AG10803 (cell line): ENCODE results near the gene ARHGEF19.

ENCODE experiments used
- DNase-seq: peaks from one replicate; pipeline ENCODE4 v3.0.0; 2010; ENCODE audit warnings: low read depth
- H3K4me3 ChIP-seq: 2 replicates; pipeline ENCODE4 v1.5.1; 2011; ENCODE audit warnings: mild to moderate bottlenecking, low read length, control low read depth
- TF ChIP-seq, protein P1 (sequence below): conservative IDR thresholded peaks from 2 replicates; pipeline ENCODE4 v1.5.1; 2011; ENCODE audit warnings: mild to moderate bottlenecking, low read length, control low read depth, inconsistent platforms

ARHGEF19 gene

DNA sequence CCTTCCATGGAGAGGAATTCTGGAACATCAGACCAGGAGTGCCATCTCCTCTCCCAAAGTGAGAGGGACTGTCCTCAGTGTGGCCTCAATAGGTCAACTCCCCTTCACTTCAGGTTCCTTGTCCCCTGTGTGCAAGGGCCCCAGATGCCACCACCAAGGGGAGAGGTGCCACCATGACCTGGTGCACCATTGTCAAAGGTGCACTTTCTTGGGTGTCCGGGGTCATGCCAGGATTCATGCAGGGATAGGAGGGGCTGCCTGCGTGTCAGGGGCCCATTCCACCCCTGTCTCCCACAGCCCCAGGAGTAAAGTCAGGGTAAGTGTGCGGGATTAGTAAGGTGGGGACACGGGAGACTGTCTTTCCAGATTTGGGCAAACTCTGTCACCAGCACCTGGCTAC lies 35.1 kb downstream of the ARHGEF19 start:
- TF ChIP-seq, protein P1, sequence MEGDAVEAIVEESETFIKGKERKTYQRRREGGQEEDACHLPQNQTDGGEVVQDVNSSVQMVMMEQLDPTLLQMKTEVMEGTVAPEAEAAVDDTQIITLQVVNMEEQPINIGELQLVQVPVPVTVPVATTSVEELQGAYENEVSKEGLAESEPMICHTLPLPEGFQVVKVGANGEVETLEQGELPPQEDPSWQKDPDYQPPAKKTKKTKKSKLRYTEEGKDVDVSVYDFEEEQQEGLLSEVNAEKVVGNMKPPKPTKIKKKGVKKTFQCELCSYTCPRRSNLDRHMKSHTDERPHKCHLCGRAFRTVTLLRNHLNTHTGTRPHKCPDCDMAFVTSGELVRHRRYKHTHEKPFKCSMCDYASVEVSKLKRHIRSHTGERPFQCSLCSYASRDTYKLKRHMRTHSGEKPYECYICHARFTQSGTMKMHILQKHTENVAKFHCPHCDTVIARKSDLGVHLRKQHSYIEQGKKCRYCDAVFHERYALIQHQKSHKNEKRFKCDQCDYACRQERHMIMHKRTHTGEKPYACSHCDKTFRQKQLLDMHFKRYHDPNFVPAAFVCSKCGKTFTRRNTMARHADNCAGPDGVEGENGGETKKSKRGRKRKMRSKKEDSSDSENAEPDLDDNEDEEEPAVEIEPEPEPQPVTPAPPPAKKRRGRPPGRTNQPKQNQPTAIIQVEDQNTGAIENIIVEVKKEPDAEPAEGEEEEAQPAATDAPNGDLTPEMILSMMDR = no peak
- no peak for DNase-seq
- no peak overlapping the region for H3K4me3 ChIP-seq

DNA sequence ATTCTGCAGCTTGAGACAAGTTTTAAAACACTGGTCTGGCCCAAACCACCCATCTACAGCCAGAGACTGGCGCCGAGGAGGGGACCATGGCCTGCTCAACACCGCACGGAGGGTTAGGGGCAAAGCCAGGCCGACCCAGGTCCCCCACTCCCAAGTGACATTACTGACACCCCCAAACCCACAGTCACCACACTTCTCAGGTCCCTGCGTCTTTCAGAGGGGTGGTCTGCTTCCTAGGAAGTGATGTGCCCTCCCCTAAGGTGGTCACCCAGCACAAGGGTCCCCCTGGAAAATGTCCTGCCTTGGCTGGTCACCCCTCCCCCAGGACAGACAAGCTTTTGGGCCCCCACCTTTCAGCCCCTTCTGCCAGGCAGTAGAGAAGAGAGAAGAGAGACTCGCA lies 35.8 kb downstream of the ARHGEF19 start:
- DNase-seq = no peak
- TF ChIP-seq, protein P1 = no peak
- H3K4me3 ChIP-seq = no peak overlapping the region

DNA sequence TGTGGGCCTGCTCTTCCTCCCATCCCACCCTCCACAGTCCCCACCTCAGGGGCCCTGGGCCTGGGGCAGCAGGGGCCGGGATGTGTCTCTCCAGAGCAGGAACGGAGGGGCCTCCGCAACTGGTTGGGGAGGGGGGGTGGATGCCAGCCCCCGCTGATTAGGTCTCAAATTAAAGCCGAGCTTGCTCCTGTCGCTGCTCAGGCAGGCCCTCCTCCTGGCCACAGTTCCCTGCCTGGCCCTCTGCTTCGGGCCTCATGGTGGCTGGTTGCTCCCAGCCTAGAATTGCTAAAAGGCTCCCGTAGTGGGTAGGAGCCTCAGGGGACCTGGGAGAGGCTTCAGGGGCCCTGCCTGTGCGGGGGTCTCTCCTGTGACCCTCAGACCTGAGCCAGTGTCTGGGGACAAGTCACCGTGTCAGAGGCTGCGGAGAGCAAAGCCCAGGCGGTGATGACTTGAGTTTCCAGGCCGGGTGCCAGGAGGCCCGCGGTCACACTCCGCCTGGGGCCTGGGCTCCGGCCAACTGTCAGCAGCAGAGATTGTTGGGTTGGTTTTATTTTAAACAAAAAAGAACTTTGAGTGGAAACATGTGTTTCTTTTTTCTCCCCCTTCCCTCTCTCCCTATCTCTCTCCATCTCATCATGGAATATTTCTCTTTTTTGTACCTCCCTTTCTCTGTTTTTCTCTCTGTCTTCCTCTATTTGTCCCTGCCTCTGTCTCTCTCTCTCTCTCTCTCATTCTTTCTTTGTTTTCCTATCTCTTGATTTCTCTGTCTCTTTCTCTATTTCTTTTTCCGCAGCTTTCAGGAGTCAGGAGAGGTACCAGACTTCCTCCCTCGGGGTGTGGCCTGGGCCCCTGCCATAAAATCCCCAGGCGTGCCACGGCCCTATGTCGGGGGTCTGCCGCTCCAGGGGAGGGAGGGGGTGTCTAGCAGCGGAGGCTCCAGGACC lies 36.6 kb downstream of the ARHGEF19 start:
- DNase-seq = peak; percentile 90
- H3K4me3 ChIP-seq = no peak overlapping the region; the same call in 1 of the 2 replicates
- TF ChIP-seq, protein P1 = no peak

DNA sequence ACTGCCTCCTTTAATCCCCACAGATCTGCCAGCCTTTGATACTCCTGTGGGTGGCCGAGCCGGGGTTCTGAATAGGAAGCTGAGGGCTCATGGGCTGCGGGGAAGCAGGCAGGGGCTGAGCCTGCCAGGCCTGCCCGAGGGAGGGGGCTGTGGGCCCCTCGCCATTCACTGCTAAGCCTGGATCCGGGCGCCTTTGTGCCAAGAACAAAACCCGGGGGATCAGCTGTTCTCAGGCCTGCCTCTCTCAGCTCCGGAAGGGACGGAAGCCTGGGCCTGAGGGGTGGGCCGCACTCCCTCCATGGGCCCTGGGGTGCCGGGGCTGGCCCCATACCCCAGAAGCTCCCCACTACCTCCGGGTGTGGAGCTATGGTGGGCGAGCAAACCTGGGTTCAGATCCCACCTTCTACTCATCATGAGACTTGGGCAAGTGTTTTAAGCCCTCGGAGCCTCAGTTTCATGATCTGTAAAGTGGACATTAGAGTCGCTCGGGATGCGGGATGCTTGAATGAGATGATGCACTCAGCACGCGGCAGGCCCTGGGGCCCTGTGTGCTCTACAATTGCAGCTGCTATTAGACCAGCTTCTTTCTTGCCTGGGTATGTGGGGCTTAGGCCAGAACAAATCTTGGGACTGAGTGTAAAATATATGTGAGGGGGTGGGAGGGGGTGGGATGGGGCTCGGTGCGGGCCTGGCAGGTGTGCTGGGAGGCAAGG lies 37.4 kb downstream of the ARHGEF19 start:
- no peak overlapping the region for H3K4me3 ChIP-seq
- no peak for DNase-seq
- TF ChIP-seq, protein P1 = no peak

DNA sequence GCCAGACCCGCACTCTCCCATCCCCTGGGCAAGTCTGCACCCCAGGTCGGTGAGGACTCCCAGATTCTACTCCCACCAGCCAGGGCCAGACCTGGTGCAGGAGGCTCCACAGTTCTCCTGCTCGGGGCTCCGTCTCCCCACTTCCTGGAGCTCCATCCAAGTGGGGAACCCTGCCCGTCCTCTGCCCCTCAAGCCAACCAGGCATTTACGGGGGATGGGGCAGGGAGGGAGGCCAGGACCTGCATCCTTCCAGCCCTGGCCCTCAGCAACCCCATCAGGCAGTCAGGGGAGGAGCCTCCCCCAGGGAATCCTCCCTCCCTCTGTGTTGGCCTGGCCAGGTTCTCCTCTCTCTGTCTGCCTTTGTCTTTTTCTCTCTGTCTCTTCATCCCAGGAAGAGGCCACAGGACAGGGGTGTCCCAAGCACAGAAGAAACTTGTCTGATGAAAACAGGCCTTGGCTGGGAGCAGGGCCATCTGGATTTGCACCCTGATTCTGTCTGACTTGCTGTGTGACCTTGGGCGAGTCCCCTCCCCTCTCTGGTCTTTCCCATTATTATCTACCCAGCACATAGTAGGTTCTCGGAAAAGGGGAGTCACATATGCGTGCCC lies 38.1 kb downstream of the ARHGEF19 start:
- no peak for DNase-seq
- TF ChIP-seq, protein P1 = no peak
- no peak overlapping the region for H3K4me3 ChIP-seq

DNA sequence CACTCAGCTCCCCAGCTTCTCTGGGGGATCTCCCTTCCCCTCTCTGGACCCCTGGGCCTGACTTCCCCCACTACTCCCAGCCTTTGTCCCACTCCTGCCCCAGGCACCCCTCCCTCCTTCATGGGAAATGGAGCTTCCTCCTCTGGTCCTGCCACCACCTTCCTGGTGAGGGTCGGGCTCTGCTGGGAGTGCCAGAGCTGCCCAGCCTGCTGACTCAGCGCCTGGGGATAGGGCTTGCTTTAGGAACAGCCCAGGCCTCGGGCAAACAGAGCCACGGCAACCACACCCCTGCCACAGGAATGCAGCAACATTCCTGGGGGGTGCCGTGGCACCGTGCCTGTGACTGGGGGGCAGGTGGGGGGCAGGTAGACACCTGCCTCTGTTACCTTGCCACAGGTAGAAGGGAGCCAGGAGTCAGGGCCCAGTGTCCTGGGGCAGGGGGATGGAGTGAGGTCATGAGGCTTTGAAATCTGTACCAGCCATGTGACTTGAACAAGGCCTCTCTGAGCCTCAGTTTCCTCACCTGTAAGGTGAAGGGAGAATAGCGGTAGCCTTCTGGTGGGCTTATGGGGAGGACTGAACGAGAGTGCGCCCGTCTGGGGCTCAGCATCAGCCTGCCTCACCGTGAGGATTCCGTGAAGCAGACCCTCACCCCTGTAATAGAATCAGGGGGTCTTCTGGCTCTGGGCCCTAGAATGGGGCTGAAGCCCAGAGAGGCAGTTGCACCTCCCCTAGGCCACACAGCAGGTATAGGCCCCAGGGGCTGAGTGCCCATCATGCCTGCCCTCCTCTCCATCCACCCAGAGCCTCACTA lies 38.8 kb downstream of the ARHGEF19 start:
- peak; percentile 74 for DNase-seq
- H3K4me3 ChIP-seq = no peak overlapping the region
- TF ChIP-seq, protein P1 = no peak
